ENCODE measurements around the gene CAPG. TPM values are rescaled to one million over a fixed set of nuclear protein-coding genes. Genes with fewer than 3 reads are reported as not detected.

The CAPG gene
- total and polyA plus RNA-seq, 2 of the 4 experiments (the other 2 are of a cell fraction): 79.9 to 98.3 TPM

- Histone ChIP-seq H3K4me3 (ENCODE audit: insufficient read depth, low read depth, low read length) (no peak overlapping the region), H4K20me1 (ENCODE audit: insufficient read depth, low read length) (no peaks in the 10 kb centered on the region; the same call in 1 of the 2 replicates), H3K4me2 (ENCODE audit: low read depth, low read length) (no peak overlapping the region), H4K8ac (ENCODE audit: low read depth in 2 of 2, low read length in 2 of 2) (no peak overlapping the region), H4K5ac (ENCODE audit: low read depth, low read length) (no peak overlapping the region), H2AFZ (replicated peaks; ENCODE audit: low read length, poor library complexity) (no peak overlapping the region), H2BK5ac (ENCODE audit: low read depth, low read length, poor library complexity, severe bottlenecking) (no peak overlapping the region), H2BK20ac (ENCODE audit: low read depth, low read length) (no peak overlapping the region), H2BK120ac (ENCODE audit: low read depth, low read length) (no peak overlapping the region), H3K79me1 (ENCODE audit: low read depth in 1 of 2, low read length in 2 of 2) (no peaks in the 10 kb centered on the region), H3K4ac (ENCODE audit: low read depth, low read length) (no peak overlapping the region), H3K23ac (ENCODE audit: low read depth, low read length) (no peak overlapping the region), H3K4me1 (ENCODE audit: control insufficient read depth, insufficient read depth, low read length) (peaks cover 4% of the 10 kb centered on the region), H3K9me1 (ENCODE audit: insufficient read depth, low read length) (peaks cover 7% of the 10 kb centered on the region; the same call in 1 of the 2 replicates), H3K27ac (ENCODE audit: insufficient read depth, low read length) (no peak overlapping the region), H4K91ac (ENCODE audit: insufficient read depth, low read depth, low read length) (no peak overlapping the region), H3K36me3 (ENCODE audit: control insufficient read depth, insufficient read depth, low read length) (peaks cover 17% of the 10 kb centered on the region), H2BK15ac (ENCODE audit: low read depth, low read length) (no peak overlapping the region), H3K27me3 (ENCODE audit: control insufficient read depth, insufficient read depth, low read length) (no peaks in the 10 kb centered on the region), H2AK9ac (replicated peaks; ENCODE audit: low read depth, low read length, poor library complexity) (no peak overlapping the region), H3K18ac (ENCODE audit: low read depth, low read length) (no peak overlapping the region), H3K14ac (replicated peaks; ENCODE audit: low read depth, low read length) (no peak overlapping the region), H3K9me3 (ENCODE audit: control insufficient read depth, insufficient read depth, low read length) (no peaks in the 10 kb centered on the region), H2AK5ac (ENCODE audit: low read depth, low read length) (no peak overlapping the region), H3K56ac (ENCODE audit: extremely low read depth, insufficient read depth, low read length) (no peak overlapping the region), H3K9ac (ENCODE audit: low read depth, low read length) (no peak overlapping the region)
- no CpG with 5 or more reads among the region's 5 CpGs for WGBS, 2 experiments (ENCODE audit: extremely low coverage in 2 of 2, insufficient read length in 1 of 2)
- DNase-seq: no peak
- ATAC-seq (ENCODE audit: low read depth): peak; percentile 49
- TF ChIP-seq RCOR1 (IDR thresholded peaks at IDR 0.05; ENCODE audit: insufficient replicate concordance, low read length) (no peak), MAZ (IDR thresholded peaks at IDR 0.05; ENCODE audit: borderline replicate concordance, low read depth, low read length) (no peak), MXI1 (IDR thresholded peaks at IDR 0.05; ENCODE audit: borderline replicate concordance, low read depth, low read length) (no peak)
- intact Hi-C loops (cut with micrococcal nuclease) (no loop called here), dilution Hi-C loops (cut with HindIII; ENCODE audit: low sequenced_read_pairs, unreplicated experiment) (no loop called here), in situ Hi-C loops (cut with MboI; ENCODE audit: low sequenced_read_pairs) (no loop called here)
- ChIA-PET CTCF (no interaction called here), POLR2A (ENCODE audit: unreplicated experiment) (no interaction called here)
- BruUV-seq (replicated peaks): no TSS peak
These were observed 13.4 kb downstream of the CAPG start for GRCh38 chr2:85396531-85397470.

All from IMR-90 (cell line).